ENCODE measurements around the gene SRGAP2C.
"Not testable (repeated sequence)": the region's sequence is repeated elsewhere in the genome, so short reads cannot be mapped to it uniquely, and the experiment has no call there.

GRCh38 chr1:121280699-121281317, 96.0 kb downstream of the SRGAP2C start:
- not testable (repeated sequence) for TF ChIP-seq POLR2A, POLR2AphosphoS5 (IDR thresholded peaks at IDR 0.05)
- TF ChIP-seq, protein P1, sequence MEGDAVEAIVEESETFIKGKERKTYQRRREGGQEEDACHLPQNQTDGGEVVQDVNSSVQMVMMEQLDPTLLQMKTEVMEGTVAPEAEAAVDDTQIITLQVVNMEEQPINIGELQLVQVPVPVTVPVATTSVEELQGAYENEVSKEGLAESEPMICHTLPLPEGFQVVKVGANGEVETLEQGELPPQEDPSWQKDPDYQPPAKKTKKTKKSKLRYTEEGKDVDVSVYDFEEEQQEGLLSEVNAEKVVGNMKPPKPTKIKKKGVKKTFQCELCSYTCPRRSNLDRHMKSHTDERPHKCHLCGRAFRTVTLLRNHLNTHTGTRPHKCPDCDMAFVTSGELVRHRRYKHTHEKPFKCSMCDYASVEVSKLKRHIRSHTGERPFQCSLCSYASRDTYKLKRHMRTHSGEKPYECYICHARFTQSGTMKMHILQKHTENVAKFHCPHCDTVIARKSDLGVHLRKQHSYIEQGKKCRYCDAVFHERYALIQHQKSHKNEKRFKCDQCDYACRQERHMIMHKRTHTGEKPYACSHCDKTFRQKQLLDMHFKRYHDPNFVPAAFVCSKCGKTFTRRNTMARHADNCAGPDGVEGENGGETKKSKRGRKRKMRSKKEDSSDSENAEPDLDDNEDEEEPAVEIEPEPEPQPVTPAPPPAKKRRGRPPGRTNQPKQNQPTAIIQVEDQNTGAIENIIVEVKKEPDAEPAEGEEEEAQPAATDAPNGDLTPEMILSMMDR (IDR thresholded peaks at IDR 0.05) = not testable (repeated sequence)
